ENCODE measurements around the gene TMEM150B.
"Not testable (repeated sequence)": the region's sequence is repeated elsewhere in the genome, so short reads cannot be mapped to it uniquely, and the experiment has no call there.

The TMEM150B gene

DNA sequence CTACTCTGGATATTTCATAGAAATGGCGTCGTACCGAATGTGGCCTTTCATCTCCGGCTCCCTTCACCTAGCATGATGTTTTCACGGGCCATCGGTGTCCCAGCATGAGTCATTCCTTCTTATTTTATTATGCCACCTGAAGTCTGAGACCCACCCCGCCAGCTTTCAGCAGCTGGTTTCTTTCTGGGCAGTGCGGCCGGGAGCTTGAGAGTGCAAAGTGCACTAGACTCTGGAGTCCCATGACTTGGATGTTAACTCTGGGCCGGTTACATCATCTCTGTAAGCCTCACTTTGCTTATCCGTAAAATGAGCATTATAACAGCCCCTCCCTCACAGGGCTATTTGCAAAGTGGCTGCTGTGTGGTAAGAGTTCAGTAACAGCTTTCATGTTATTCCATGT is 8.7 kb upstream of the TMEM150B start:
- DNase-seq = no peak

DNA sequence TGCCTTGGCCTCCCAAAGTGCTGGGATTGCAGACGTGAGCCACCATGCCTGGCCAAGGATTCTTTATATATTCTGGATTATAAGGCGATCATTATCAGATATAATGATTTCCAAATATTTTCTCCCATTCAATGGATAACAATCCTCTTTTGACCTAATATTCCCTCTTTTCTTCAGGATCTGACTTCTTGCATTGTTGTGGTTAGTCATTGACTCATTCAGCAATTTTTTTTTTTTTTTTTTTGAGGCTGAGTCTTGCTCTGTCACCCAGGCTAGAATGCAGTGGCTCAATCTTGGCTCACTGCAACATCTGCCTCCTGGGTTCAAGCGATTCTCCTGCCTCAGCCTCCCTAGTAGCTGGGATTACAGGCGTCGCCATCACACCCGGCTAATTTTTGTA is 4.7 kb upstream of the TMEM150B start:
- DNase-seq = not testable (repeated sequence)

DNA sequence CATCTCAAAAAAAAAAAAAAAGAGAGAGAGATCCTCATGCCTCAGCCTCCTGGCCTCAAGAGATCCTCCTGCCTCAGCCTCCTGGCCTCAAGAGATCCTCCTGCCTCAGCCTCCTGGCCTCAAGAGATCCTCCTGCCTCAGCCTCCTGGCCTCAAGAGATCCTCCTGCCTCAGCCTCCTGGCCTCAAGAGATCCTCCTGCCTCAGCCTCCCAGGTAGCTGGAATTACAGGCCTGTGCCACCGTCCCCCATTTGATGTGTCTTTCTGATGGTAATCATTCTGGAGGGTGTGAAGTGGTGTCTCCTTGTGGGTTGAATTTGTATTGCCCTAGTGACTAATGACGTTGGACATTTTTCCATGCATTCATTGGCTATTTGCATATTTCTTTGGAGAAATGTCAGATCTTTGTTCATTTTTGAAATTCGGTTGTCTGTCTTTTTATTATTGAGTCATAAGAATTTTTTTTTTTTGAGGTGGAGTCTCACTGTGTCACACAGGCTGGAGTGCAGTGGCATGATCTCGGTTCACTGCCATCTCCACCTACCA is 3.7 kb upstream of the TMEM150B start:
- DNase-seq = not testable (repeated sequence)

DNA sequence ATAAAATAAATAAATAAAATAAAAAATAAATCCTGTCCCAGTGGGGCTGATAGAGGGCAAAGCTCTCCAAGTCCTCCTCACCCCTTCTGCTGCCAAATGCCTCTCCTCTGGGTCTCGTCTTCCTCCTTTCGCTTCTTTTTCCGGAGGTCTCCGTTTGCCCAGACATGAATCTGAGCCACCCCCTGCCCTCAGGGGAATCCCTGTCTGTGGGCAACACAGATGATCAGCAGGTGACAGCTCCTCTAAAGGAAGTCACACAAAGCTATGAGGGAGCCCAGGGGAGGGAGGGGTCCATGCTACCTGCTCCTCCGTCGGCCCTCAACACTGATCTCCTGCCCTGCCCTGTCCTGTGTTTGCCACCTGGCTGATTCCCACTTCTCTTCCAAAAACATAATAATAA is 479 bp downstream of the TMEM150B start:
- no peak for DNase-seq

DNA sequence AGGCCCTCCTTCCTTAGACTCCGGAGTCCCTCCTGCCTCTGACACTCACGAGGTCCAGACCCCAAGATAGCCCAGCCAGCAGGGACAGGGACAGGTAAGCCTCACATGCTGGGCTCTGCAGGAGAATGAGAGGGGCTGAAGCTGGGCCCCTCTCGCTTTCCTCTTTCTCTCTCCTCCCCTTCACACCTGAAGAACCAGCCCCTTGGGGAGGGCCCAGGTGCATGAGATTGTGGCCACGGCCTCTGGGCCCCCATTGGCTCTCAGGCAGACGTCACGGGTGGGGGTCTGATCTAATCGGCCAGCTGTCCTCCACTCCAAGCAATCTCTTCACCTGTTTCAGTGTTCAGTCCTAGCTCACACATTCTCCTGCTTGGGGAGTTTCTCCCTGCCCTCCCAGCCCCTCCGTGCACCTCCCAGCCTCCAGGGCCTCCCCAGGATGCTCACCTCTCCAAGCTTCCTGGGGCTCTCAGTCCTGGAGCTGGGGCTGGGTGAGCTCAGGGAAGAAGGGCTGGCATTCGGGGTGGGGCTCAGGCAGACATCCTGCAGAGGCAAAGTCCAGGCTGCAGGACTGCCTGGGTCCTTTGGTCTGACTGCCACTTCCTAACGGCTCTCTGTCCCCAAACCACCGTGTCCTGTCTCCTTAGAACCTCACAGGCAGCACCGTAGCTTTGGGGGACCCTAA is 2.8 kb downstream of the TMEM150B start:
- DNase-seq = no peak

DNA sequence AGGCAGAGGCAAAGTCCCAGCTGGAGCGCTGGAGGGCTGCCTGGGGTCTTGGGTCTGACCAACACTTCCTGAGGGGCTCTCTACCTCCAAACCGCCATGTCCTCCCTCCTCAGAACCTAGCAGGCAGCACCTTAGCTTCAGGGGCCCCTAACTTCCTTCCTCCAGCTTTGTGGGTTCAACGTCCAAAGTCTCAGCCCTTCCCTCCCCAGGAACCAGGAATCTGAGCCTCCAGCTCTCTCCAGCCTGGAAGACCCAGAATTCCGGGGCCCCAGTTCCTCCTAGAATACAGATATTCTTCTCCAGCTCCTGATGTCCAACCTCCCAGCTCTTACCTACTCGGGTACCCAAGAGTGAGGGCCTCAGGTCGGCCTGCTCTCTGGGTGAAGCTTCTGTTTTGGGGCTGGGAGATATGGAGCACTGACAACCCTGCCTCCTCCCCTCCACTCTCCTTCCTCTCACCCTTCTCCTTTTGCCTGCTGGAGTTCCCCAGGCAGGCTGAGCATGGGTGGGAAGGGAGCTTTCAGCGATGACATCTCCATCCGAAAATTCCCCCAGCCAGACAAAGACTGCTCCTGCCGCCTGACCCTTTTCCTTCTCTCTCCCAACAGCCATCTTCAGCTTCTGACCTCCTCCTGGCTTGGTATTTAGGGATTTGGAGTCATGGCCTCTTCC is 3.5 kb downstream of the TMEM150B start:
- no peak for DNase-seq

DNA sequence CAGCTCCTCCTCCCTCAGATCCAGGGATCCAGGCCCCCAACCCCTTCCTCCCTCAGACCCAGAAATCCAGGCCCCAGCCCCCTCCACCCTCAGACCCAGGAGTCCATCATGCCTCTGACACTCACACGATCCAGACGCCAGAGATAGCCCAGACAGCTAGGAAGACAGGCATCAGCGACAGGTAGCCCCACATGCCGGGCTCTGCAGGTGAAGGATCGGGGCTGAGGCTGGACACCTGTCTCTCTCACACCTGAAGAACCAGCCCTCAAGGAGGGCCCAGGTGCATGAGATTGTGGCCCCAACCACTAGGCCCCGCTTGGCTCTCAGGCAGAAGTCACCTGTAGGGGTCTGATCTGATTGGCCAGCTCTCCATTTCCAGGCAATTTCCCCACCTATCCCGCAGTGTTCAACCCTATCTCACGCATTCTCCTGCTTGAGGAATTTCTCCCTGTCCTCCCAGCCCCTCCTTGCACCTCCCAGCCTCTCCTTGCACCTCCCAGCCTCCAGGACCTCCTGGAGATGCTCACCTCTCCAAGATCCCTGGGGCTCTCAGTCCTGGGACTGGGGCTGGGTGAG is 4.2 kb downstream of the TMEM150B start:
- no peak for DNase-seq

DNA sequence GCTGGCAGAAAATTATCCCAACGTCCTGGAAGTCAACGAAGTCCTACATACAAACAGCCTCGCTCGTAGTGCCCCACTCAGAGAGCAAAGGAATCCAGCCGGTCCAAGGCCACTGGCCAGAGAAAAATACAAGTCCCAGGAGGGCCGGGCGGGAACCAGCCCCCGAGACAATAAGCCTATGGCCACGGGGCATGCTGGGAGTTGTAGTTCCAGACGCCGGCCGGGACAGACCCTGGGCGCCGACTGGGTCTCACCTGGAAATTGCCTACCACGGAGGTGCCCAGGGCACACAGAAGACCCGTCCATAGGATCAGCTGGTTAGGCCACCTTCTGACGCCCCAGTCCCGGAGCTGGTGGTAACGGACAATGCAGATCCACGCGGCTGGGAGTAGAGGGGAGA is 5.4 kb downstream of the TMEM150B start:
- no peak for DNase-seq

DNA sequence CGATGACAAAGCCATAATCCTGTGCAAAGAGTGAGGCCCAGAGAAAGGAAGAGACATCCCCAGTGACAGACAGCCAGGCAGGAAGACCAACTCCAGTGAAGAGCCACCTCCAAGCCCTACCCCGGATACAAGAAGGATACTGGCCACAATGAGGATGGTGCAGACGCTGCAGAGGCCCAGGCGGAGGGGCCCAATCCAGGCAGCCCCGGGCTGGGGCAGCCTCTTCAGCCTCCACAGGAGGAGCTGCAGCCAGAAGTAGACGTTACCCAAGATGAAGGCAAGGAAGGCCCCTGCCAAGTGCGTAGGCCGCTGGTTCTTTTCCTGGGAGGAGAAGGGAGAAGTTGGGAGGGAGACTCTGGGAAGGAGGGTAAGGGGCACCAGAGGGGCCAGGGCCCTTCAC is 8.5 kb downstream of the TMEM150B start:
- DNase-seq = no peak

DNA sequence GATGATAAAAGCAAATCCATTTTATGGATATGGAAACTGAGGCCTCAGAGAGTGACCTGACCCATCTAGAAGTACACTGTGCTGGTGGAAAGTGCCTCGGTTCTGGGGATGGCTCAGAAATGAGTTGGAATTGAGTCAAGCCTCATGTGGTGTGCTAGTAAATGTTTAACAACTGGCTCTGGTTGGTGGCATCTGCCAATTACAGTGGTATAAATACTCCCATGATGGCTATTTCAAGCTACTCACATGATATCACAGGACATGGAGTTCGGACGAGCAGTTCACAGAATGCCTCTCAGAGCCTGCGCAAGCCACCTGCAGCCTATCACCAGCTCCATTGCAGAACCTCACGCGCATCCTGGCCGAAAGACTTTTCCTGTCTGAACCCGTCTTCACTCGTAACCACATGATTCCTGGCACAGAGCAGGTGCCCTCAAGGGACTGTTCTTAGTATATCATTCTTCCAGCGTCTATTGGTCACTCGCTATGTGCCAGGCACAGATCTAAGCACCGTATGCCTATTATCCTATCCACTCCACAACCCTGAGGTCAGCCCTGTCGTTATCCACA is 9.1 kb downstream of the TMEM150B start:
- no peak for DNase-seq

DNA sequence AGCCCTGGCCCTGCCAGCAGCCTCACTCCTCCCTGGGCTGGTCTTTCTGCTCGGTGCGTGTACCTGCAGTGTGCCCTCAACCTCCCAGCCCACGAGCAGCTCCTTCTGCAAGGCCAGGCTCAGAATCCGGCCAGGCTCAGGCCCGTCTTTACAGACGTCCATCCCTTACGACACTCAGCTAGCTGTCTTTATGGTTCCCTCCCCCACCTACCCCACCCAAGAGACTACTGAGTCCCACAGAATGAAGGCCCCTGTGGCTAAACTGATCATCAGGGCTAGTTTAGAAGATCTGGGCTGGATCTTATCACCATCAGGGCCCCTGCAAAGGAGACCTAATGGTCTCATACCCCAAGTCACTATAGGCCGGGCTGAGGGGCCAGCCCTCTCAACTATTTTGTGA is 10.7 kb downstream of the TMEM150B start:
- DNase-seq = no peak

DNA sequence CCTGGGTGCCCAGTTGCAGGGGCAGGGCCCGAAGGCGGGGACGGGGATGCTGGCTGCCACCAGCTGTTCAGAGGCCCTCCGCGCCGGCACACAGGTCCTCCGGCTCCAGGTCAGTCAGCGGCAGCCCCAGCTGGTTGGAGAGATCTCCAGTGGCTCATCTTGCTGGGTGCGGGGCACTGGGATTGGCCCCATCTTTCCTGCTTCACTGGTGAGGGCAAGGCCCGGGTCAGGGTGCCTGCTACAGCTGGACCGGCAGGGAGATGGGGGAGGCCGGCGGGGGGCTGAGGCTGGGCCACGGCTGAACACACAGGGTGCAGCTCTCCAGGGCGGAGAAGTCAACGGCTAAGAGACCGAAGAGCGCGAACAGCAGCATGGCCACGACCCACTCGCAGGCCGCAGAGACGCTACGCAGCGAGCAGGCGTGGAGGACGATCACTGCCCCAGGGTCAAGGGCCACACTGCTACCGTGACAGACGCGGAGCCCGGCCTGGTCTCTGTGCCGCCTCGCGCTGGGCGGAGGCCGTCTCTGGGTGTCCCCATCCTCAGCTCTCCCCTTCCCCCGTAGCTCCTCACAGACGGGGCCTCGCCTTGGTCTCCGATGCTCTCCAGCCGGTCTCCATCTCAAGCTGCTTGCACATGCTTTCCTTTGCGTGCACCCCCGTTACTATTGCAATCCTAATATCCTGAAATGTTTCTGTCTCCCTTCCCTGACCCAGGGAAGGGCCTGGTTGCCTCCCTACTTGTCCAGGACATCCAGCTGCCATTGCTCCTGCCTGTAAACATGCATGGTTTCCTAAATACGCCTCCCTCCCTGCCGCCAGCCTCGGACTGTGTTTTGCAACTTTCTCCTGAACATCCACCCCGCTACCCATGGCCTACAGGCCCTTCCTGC is 12.3 kb downstream of the TMEM150B start:
- DNase-seq = no peak

DNA sequence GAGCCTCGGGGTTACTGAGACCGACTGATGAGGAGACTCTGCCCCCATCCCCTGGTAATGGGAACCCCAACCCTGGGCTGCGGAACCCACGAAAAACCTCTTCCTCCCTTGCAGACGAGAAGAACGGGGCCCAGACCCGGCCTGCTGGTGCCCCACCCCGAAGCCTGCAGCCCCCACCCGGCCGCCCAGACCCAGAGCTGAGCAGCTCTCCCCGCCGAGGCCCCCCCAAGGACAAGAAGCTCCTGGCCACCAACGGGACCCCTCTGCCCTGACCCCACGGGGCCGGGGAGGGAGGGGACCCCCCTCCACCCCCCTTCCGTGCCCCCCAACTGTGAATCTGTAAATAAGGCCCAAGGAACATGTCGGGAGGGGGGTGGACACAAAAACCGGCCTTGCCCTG is 13.3 kb downstream of the TMEM150B start:
- DNase-seq = no peak

DNA sequence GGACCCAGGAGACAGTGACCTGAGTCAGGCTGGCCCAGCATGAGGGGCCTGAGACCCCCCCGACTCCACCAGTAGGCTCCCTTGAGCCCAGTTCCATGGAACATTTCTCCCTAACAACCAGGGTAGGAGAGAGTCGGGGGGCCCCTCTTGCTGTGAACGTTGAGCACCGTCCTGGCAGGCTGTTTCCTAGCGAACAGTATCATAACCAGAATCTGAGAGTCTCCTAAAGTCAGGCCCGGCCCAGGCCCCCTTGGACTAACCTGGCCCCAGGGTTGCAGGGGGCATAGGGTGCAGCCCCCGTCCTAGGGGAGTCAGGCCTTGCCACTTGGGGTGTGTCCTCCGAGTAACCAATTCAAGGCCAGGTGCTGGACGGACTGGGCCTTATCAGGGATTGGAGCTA is 13.7 kb downstream of the TMEM150B start:
- no peak for DNase-seq

DNA sequence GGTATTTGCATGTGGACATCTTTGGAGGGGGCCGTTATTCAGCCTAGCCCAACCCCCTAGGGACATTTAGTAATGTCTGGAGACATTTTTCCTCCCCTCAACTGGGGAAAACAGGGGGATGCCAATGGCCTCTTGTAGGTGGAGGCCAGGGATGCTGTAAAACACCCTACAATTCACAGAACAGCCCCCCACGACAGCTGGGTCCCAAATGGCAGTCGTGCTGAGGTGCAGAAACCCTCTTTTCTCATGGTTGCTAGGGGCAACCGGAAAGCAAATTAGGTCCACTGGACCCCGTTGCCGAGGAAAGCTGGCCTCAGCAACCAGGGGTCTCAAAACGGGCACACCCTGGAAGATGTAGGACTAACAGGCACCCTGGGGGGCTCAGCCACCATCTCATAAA is 14.6 kb downstream of the TMEM150B start:
- DNase-seq = no peak

DNA sequence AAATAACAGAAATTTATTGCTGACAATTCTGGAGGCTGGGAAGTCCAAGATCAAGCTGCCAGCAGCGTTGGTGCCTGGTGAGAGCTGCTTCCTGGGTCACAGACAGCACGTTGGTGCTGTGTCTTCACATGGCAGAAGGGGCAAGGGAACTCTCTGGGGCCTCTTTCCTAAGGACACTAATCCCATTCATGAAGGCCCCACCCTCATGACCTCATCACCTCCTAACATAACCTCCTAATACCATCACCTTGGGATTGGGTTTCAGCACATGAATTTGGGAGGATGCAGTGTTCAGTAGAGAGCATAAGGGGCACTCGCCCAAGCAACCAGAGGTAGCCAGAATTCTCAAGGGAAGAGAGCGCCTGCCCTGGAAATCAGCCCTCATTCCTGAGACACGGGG is 15.7 kb downstream of the TMEM150B start:
- no peak for DNase-seq

DNA sequence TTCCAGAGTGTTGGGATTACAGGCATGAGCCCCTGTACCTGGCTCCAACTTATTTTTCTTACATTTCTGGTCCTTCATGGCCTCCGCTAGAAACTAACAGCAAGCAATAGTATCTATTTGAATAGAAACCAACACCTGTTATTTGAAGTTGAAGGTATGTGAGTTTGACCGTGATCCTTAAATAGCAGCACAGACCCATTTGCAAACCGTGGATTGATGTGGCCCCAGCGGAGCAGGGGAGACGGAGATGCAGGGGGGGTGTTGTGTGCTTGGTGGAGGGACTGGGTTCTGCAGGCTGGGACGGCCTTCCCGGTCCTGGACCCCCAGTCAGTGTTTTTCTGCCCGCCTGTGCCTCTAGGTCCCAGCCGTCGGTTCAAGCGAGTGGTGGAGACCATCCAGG is 16.9 kb downstream of the TMEM150B start:
- DNase-seq = no peak

DNA sequence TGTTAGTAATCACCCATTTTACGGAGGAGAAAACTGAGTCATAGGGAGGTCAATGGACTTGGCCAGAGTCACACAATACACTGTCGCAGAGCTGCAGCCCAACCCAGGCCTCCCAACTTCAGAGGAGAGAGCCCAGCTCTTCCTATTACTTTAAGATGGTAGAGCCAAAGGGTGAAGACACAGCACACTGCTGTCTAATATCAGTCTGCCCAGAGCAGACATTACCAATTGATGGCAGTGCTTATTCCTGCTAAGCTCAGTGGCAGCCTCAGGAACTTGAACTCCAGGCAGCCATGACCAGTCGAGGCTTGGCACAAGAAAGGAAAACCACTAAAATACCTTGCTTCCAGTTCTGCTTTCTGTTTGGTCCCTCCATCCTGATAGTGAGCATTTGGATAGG is 18.4 kb downstream of the TMEM150B start:
- DNase-seq = no peak

DNA sequence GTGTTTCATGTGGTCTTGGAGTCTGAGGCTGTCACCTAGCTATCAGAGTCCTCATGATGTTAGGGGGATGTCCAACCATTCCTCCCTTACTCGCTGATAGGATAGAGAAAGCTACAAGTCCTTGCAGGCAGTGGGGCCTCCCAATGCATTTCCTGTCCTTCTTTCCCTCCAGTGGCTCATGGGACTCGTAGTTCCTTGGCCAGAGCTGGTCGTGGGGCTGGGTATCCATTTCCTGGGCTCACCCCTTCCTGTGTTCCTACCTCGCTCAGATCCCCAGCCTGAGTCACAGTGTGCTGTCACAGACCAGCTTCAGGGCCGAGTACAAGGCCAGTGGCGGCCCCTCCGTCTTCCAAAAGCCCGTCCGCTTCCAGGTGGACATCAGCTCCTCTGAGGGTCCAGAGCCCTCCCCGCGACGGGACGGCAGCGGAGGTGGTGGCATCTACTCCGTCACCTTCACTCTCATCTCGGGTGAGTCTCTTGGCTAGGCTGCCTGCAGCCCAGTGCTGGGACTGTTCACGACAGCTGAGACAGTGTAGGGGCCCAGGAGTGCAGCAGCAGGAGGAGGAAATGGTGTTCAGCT is 19.1 kb downstream of the TMEM150B start:
- DNase-seq = no peak

DNA sequence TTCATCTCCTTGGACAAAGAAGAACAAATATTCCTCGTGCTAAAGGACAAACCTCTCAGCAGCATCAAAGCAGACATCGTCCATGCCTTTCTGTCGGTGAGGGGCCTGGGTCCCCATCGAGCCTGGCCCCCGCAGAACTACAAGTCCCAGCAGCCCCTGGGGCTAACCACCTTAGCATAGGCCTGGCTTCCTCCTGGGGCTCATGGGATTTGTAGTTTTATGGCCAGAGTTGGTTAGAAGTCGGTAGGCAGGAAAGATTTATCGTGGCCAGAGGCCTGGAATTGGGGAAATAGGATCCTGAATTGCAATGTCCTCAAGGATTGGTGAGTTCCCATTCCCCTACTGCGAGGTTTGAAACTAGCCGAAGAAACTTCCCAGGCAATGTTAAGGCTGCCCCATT is 19.6 kb downstream of the TMEM150B start:
- no peak for DNase-seq

DNA sequence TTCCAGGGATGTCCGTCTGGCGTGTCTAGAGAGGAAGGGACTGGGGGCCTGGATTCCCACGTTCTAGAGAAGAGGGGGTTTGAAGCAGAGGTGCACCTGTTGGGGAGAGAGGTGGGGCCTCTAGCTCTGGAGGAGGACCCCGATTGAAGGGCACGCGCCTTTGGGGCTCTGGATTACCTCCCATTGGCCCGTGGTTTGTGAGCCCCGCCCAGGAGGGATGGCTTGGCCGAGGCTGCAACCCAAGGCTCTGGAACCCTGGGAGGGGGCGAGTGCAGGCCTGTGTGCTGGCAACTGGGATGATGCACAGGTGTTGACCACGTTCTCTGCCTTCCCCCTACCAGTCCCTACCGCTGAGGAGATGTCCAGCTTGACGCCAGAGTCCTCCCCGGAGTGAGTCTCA is 20.2 kb downstream of the TMEM150B start:
- DNase-seq = no peak

DNA sequence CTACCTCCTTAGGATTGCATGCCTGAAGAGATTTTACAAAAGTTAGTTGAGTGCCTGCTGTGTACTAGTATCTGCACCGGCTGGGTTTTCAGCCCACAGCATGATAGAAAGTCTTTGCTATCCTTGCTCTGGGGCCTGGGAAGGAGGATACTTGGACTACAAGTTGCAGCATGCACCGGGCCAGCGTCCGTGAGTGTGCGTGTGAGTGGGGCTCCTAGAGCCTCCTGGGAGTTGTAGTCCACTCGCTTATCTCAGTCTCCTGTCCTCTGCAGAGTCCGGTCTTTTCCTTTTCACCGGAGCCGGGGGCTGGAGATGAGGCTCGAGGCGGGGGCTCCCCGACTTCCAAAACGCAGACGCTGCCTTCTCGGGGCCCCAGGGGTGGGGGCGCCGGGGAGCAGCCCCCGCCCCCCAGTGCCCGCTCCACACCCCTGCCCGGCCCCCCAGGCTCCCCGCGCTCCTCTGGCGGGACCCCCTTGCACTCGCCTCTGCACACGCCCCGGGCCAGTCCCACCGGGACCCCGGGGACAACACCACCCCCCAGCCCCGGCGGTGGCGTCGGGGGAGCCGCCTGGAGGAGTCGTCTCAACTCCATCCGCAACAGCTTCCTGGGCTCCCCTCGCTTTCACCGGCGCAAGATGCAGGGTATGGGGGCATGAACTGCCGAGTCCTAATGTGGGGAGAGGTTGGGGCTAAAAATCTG is 20.7 kb downstream of the TMEM150B start:
- DNase-seq = no peak
